MM.1S (cell line): ENCODE results near the gene ARSG.

Experiments
- EZH2 ChIP-seq: fragments of 300-600 bp; sonication (generic); optimal IDR thresholded peaks from 2 replicates; pipeline ENCODE3; 2017; ENCODE audit warnings: low read depth, mild to moderate bottlenecking, antibody characterized with exemption, low read length, mixed read lengths
- TF ChIP-seq, protein P1 (sequence below): fragments of 300-600 bp; sonication (generic); IDR thresholded peaks from 2 replicates; pipeline ENCODE4 v1.5.1; 2016; ENCODE audit warnings: antibody characterized with exemption, low read length, mixed read lengths

GRCh38 chr17:68349157-68349556 lies 57.9 kb downstream of the ARSG start:
- no peak for TF ChIP-seq EZH2
- TF ChIP-seq, protein P1, sequence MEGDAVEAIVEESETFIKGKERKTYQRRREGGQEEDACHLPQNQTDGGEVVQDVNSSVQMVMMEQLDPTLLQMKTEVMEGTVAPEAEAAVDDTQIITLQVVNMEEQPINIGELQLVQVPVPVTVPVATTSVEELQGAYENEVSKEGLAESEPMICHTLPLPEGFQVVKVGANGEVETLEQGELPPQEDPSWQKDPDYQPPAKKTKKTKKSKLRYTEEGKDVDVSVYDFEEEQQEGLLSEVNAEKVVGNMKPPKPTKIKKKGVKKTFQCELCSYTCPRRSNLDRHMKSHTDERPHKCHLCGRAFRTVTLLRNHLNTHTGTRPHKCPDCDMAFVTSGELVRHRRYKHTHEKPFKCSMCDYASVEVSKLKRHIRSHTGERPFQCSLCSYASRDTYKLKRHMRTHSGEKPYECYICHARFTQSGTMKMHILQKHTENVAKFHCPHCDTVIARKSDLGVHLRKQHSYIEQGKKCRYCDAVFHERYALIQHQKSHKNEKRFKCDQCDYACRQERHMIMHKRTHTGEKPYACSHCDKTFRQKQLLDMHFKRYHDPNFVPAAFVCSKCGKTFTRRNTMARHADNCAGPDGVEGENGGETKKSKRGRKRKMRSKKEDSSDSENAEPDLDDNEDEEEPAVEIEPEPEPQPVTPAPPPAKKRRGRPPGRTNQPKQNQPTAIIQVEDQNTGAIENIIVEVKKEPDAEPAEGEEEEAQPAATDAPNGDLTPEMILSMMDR, result no peak
